ENCODE results near the gene MUC5B. TPM values are rescaled to one million over a fixed set of nuclear protein-coding genes. Genes with fewer than 3 reads are reported as not detected.
A peak's percentile ranks its signal among the peaks of the same experiment; 100 is the strongest.

The MUC5B gene
- total RNA-seq, 1 donor: not detected

GRCh38 chr11:1202776-1203504 lies 19.9 kb upstream of the MUC5B start:
- H3K4me3 ChIP-seq (ENCODE audit: low read depth, low read length): no peak overlapping the region
- peak; percentile 21 for DNase-seq (ENCODE audit: low read depth)
- TF ChIP-seq CTCF (IDR thresholded peaks at IDR 0.05; ENCODE audit: insufficient read depth, low read depth, low read length): peak; percentile 89

- DNase-seq (ENCODE audit: low read depth): no peak
- no peak overlapping the region for H3K4me3 ChIP-seq (ENCODE audit: low read depth, low read length)
- TF ChIP-seq CTCF (IDR thresholded peaks at IDR 0.05; ENCODE audit: insufficient read depth, low read depth, low read length): no peak
Observed at GRCh38 chr11:1203505-1204271, 19.2 kb upstream of the MUC5B start.

- DNase-seq (ENCODE audit: low read depth): no peak
Observed at GRCh38 chr11:1204381-1205101, 18.3 kb upstream of the MUC5B start.

GRCh38 chr11:1205121-1205986 lies 17.5 kb upstream of the MUC5B start:
- H3K4me3 ChIP-seq (ENCODE audit: low read depth, low read length): no peak overlapping the region
- TF ChIP-seq CTCF (IDR thresholded peaks at IDR 0.05; ENCODE audit: insufficient read depth, low read depth, low read length): no peak
- no peak for DNase-seq (ENCODE audit: low read depth)

More at GRCh38 chr11:1204381-1205101, 18.3 kb upstream of the MUC5B start:
- no peak for TF ChIP-seq CTCF (IDR thresholded peaks at IDR 0.05; ENCODE audit: insufficient read depth, low read depth, low read length)
- no peak overlapping the region for H3K4me3 ChIP-seq (ENCODE audit: low read depth, low read length)

- DNase-seq (ENCODE audit: low read depth): no peak
- H3K4me3 ChIP-seq (ENCODE audit: low read depth, low read length): no peak overlapping the region
Observed at GRCh38 chr11:1205987-1206331, 16.9 kb upstream of the MUC5B start.

More at GRCh38 chr11:1205987-1206331, 16.9 kb upstream of the MUC5B start:
- no peak for TF ChIP-seq CTCF (IDR thresholded peaks at IDR 0.05; ENCODE audit: insufficient read depth, low read depth, low read length)
